SIG-M5 (cell line): ENCODE data around the gene FUCA1.
A peak's percentile ranks its signal among the peaks of the same experiment; 100 is the strongest.
"Not testable (repeated sequence)": the region's sequence is repeated elsewhere in the genome, so short reads cannot be mapped to it uniquely, and the experiment has no call there.

Experiments
- DNase-seq: peaks from one replicate; lab custom pipeline; 2025; lab: John Stamatoyannopoulos, UW

FUCA1 gene

DNA sequence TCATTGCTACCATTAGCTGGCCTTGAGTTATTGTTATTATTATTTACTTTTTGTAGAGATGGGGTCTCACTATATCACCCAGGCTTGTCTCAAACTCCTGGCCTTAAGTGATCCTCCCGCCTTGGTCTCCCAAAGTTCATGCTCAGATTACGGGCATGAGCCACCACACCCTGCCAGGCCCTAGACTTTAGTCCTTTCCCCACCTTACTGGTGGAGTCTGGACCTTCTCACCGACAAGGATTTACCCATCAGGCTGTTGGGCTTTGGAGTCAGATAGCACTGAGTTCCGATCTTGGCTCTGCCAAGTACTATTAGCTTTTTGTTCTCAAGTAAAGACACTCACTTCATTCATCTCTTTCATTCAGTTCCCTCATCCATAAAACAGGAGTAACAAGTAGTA, 27.9 kb upstream of the FUCA1 start:
- no peak for DNase-seq

DNA sequence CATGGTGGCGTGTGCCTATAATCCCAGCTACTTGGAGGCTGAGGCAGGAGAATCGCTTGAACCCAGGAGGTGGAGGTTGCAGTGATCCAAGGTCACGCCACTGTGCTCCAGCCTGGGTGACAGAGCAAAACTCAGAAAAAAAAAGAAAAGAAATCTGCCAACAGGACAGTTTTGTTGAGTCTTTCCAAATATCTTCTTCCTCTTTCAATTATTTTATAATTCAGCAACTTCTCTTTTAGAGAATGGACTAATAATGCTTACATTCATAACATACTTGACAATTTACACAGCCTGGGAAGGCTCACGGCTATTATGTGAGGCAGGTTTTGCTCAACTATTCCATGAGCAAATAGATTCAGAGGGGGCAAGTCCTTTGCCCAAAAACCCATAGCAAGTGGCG, 27.0 kb upstream of the FUCA1 start:
- no peak for DNase-seq

DNA sequence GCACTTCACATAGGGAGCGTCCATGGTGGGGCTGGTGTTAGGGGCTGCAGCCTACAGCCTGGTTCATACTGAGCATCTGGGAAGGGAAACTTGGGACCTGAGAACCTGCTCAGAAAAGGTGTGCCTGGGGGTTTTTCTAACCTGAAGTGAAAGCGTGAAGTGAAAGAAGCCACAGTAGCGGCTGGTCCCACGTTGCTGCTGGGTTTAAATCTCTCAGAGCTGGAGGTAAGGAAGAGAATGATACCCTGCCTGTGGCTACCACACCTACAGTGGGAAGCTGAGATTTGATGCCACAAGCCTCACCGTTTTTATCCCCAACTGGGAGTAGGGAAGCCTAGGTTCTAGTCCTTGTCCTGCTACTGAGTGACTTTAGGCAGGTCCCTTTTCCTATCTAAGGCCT, 21.0 kb upstream of the FUCA1 start:
- no peak for DNase-seq

DNA sequence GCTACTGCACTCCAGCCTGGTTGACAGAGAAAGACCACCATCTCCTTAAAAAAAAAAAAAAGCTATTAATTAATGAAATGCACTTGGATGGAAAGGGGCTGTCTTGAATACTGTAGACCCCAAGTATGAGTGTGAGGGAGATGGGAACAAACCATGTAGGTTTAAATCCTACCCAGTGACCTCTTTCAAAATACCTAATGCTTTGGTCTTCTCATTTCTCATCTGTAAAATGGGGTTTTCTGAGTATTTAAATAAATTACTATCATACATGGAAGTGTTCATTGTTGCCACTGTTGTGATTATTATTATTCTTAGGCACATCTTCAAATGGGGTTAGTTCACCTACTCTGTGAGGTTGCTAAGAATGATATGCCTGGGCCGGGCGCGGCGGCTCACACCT, 17.1 kb upstream of the FUCA1 start:
- DNase-seq = no peak

DNA sequence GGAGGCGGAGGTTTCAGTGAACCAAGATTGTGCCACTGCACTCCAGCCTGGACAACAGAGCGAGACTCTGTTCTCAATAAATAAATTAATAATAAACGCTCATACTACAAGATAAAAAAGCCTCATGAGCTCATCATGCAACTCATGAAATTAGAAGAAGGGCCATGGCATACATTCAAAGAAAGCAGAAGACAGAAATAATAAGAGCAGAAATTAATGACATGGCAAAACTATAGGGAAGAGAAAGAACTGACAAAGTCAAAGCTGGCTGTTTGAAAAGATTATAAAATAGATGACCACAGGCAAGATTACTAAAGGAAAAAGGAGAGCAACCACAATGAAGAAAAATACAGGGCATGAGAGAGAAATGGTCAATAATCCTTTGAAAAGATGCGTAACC, 14.7 kb upstream of the FUCA1 start:
- DNase-seq = no peak

DNA sequence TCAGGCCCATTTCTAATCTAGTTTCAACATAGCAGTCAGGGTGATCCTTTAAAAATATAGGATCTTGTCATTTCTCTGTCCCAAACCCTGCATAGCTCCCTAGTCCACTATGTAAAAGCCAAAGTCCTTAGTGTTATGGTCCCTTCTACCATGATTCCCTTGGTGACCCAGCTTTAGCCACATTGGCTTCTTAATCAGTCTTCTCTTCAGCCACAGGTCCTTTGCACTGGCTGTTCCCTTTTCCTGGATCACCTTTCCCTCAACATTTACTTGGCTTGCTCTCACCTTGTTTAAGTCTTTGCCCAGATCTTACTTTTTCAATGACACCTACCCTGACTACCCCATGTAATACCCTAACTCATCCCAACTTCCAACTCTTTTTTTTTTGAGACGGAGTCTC, 11.7 kb upstream of the FUCA1 start:
- no peak for DNase-seq

DNA sequence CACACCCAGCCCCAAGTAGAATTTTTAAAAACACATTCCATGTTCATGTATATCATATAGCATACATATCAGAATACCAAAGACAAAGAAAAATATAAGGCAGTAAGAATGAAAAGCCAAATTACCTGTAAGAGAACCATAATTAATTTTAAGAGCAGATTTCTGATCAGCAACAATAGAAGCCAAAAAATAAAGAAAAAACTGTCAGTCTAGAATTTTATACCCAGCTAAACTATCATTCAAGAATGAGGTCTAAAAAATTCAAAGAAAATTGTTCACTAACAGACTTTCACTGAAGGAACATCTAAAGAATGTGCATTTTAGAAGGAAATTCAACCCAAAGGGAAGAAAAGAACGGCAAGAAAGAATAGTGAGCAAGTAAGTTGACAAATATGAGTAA, 10.6 kb upstream of the FUCA1 start:
- DNase-seq = no peak

DNA sequence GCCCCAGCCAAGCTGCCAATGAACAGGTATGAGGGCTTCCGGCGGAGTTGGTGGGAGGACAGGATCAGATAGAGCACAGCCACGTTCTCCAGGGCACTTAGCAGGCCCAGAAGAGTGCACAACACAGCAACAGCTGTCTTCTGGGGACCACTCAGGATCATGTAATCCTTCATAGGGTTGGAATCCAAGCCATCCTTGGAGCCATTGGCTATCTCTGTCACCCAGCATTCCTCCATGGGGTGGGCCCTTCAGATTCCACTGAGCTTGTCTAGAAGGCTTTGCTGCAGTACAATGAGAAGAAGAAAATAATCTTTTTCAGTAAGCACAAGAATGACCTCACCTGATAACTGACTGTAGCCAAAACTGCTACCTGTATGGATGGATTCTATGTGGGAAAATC, 7.3 kb upstream of the FUCA1 start:
- no peak for DNase-seq

DNA sequence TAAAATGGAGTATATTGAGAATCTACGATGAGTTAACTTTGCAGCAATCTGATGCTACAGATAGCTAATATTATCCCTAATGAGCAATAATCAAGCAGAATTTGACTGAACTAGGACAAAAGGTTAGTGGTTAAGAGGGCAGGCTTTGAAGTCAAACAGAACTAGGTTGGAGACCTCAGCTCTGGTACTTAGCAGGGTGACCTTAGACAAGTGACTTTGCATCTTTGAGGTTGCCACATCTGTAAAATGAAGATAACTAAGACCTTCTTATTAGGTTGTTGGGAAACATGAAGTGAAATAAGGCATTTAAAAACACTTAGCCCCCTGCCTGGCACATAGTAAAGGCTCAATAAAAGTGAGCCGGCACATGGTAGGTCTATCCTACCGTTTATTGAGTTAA, 4.3 kb upstream of the FUCA1 start:
- no peak for DNase-seq

DNA sequence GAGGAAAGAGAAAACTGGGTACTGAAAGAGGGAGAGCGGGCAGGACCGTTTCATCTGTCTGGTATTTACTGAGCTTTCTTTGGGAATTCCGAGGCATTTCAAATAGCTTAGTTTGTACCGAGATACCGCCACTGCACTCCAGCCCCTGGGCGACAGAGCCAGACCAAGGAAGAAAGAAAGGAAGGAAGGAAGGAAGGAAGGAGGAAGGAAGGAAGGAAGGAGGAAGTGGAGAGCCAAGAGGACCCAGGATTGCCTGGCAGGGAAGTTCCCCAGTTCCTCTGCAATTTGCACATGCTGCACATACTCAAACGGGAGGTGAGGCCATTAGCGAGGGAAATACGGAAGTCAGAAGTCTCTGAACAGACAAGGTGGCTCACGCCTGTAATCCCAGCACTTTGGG, 961 bp upstream of the FUCA1 start:
- DNase-seq = no peak

DNA sequence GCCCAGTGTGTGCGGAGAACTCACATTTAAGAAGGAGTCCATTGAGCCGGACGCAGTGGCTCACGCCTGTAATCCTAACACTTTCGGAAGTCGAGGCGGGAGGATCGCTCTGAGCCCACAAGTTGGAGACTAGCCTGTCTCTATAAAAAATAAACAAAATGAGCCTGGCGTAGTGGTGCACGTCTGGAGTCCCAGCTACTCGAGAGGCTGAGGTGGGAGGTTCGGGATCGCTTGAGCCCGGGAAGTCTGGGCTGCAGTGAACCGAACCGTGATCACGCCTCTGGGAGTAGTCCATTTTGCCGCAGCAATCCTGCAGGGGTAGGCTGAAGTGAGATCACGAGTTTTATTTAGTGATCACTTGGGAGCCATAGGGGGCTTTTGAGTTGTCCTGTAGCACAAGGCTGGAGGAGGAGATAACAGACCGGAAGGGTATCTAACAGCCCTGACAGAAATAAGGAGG, 497 bp upstream of the FUCA1 start:
- no peak for DNase-seq

DNA sequence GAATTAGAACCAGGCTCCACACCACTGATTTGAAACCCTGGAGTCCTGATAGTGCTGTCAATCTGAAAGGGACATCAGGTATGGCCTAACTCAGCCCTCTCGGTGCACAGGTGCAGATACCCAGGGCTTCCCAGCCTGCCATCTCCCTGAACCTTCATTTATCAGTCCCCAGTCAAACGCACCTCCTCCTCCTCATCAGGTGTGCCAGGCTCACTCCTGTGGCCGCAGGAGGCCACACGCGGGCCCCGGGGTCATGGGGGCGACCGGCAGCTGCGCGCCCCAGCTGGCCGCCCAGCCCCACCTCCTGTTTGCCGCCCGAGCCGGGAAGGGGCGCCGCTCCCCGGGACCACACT, 572 bp downstream of the FUCA1 start:
- no peak for DNase-seq

DNA sequence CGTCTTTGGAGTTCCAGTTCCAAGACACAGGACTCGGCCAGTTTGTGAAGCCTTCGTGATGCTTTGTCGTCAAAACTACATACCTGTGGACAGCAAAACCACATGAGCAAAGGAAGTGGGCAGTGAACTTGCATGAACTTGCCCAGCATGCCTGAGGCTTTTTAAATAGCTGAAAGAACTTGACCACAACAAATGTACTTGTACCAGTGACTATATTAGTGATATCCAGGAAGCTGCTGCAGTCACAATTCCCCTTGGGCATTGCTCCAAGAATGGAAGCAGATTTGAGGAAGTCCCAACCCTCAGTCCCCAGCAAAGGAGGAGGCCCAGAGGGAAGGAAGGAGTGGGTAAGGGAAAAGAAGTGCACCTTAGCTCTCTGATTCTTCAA, 2.6 kb downstream of the FUCA1 start:
- no peak for DNase-seq

DNA sequence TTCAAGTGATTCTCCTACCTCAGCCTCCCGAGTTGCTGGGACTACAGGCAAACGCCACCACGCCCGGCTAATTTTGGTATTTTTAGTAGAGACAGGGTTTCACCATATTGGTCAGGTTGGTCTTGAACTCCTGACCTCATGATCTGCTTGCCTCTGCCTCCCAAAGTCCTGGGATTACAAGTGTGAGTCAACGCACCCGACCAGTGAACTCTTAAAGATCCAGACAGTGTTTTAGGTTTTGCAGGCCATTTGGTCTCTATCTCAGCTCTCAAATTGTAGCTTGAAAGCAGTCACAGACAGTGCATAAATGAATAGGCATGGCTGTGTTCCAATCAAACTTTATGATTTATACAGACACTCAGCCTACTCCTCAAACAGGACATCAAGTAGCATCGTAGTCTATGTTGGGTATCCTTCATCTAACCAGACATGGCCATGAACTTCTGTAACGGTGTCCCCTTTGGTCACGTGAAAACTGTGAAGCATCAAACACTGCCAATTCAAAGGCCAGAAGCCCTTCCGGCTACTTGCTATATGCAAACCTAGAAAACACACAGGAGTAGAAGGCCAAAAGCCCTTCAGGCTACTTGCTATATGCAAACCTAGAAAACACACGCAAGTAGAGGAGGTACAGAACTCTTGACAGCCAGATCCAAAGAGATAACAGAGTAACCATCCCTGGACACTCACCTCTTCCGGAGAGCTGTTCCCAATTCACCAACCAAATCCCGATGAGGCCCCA, 3.1 kb downstream of the FUCA1 start:
- no peak for DNase-seq

DNA sequence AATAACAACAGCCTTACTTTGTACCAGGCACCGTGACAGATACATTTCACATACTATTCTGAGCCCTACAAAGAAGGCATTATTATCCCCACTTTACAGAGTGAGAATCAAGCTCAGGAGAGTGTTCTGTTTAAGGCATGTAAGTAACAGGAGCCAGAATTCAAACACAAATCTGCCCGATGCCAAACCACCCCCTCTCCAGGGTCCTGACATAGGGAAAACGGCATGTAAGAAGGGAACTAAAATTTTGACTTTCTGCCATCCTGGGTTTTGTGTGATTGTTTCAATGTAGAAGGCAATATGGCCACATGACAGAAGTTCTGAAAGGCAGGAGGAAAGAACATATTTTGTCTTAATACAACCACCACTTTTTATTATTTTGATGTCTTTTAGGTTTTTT, 5.5 kb downstream of the FUCA1 start:
- DNase-seq = no peak

DNA sequence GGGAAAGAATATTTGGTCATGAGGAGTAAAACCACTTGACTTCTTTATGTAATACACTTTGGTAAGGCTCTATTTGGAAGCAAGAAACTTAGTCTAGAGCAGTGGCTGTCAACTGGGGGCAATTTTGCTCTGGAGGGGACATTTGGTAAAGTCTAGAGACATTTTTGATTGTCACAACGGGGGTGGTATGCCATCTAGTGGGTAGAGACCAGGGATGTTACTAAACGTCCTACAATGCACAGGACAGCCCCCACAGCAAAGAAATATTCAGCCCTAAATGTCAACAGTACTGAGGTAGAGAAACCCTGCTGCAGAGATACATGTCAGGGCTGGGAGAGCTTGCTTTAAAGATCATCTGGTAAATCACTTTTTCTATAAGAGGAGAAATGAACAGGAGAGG, 13.5 kb downstream of the FUCA1 start:
- DNase-seq = no peak

DNA sequence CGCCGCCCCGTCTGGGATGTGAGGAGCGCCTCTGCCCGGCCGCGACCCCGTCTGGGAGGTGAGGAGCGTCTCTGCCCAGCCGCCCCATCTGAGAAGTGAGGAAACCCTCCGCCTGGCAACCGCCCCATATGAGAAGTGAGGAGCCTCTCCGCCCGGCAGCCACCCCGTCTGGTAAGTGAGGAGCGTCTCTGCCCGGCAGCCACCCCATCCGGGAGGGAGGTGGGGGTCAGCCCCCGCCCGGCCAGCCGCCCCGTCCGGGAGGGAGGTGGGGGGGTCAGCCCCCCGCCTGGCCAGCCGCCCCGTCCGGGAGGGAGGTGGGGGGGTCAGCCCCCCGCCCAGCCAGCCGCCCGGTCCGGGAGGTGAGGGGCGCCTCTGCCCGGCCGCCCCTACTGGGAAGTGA, 15.0 kb downstream of the FUCA1 start:
- DNase-seq = not testable (repeated sequence)

DNA sequence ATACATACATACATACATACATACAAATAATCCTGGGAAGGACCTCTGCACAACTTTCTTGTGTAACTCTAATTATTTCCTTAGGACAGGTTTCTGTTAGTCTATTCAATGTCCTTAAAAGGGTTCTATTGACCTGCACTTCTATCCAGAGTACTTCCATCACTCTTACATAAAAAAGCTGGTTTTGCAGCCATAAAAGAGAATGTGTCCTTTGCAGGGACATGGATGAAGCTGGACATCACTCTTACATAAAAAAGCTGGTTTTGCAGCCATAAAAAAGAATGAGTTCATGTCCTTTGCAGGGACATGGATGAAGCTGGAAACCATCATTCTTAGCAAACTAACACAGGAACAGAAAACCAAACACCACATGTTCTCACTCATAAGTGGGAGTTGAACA, 16.7 kb downstream of the FUCA1 start:
- DNase-seq = not testable (repeated sequence)

DNA sequence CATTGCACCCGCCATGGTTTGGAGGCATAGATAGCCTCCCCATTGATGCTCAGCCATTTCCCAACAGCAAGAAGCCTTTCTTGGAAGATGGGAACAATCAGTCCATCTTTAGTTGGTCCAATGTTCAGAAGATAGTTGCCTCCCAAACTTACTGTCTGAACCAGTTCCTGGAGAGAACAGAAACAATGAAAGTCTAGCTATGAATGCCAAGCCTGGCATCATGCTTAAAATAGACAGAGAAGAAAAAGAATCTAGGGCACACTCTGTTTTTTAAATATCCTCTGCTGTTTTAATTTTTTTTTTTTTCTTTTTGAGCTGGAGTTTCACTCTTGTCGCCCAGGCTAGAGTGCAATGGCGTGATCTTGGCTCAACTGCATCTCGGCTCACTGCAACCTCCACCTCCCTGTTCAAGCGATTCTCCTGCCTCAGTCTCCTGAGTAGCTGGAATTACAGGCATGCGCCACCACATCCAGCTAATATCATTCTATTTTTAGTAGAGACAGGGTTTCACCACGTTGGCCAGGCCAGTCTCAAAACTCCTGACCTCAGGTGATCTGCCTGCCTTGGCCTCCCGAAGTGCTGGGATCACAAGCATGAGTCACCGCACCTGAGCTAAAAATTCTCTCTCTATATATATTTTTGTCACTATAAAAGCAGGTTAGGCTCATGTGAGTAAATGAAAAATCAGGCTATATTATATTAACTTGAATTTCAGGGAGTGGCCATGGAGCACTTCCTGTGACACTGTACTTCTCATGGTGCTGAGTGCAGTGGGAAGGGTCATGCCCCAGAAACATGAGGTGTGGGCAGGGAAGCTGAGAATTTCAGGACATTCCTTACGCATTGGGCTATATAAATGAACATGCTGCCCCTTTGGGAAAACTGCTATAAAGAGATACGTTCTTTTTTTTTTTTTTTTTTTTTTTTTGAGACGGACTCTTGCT, 19.1 kb downstream of the FUCA1 start:
- no peak for DNase-seq

DNA sequence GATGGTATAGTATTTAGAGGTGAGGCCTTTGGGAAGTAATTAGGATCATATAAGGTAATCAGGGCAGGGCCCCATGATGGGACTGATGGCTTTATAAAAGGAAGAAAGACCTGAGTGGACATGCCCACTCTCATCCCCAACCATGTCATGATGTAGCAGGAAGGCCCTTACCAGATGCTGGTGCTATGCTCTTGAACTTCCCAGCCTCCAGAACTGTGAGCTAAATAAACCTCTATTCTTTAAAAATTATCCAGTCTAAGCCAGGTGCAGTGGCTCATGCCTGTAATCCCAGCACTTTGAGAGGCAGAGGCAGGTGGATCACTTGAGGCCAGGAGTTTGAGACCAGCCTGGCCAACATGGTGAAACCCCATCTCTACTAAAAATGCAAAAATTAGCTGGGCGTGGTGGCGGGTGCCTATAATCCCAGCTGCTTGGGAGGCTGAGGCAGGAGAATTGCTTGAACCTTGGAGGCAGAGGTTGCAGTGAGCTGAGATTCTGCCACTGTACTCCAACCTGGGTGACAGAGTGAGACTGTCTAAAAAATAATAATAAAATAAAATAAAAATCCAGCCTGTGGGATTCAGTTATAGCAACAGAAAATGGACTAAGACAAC, 20.5 kb downstream of the FUCA1 start:
- not testable (repeated sequence) for DNase-seq

DNA sequence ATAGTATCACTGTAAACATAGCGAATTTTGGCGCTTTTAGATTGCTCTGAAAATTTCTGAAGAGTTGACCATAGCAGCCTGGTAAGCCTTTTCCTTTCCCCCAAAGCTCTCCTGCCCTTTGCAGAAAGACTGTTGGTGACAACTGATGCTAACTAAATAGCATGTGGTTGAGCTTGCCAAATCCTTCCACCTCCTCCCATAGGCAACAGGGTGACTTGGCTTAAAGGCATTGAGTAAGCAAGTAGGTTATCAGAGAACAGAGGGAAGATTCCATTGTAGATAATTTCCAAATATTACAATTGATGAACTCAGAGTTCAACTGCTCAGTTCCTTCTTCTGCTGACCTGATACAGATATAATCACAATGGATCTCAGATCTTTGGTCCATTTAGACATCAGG, 22.9 kb downstream of the FUCA1 start:
- DNase-seq = no peak

DNA sequence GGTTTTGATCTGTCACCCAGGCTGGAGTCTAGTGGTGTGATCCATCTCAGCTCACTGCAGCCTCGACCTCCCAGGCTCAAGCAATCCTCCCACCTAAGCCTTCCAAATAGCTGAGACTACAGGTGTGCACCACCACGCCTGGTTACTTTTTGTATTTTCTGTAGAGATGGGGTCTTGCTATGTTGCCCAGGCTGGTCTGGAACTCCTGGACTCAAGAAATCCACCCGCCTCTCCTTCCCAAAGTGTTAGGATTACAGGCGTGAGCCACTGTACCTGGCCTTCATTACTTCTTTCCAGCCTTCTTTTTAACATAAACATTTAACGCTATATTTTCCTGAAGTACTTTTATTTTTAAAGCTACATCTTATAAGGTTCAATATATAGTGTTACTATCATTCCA, 24.4 kb downstream of the FUCA1 start:
- no peak for DNase-seq

DNA sequence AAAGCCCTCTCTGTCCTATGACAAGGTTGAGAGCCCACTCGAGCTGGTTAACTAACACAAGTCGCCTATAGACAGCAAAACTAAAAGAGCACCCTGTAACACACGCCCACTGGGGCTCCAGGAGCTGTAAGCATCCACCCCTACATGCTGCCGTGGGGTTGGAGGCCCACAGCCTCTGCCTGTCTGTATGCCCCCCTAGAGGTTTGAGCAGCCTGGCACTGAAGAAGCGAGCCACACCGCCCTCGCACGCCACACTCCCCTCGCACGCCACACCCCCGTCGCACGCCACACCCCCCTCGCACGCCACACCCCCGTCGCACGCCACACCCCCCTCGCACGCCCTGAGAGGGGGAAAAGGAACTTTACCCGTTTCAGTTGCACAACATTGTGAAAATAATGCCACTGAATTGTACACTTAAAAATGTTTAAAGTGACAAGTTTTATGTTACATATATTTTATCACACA, 29.7 kb downstream of the FUCA1 start:
- DNase-seq = peak; percentile 4
